ENCODE results near the gene IGSF8. TPM values are rescaled to one million over a fixed set of nuclear protein-coding genes. Genes with fewer than 3 reads are reported as not detected.
"Not testable (repeated sequence)": the region's sequence is repeated elsewhere in the genome, so short reads cannot be mapped to it uniquely, and the experiment has no call there.

Gene IGSF8
- total and polyA plus RNA-seq, 8 donors = 27.5 to 38.3 (median 31.7) TPM

- no peak for ATAC-seq
- Histone ChIP-seq H3K27me3 (no peaks in the 10 kb centered on the region), H3K4me1 (peaks cover 0 to 4% of the 10 kb centered on the region in 2 donors), H3K36me3 (no peaks in the 10 kb centered on the region), H3K27ac (no peak overlapping the region), H3K4me3 (no peak overlapping the region), H3K9me3 (no peaks in the 10 kb centered on the region)
- TF ChIP-seq CTCF (IDR thresholded peaks at IDR 0.05) = no peak
- intact Hi-C loops (cut with DNase I) = no loop called here
- no peak for DNase-seq
Observed at GRCh38 chr1:160127381-160127780, 29.0 kb upstream of the IGSF8 start.

- H3K36me3 ChIP-seq; H3K27me3 ChIP-seq; H3K9me3 ChIP-seq; H3K4me1 ChIP-seq; DNase-seq; ATAC-seq; H3K27ac ChIP-seq; intact Hi-C loops (cut with DNase I); H3K4me3 ChIP-seq: not testable (repeated sequence)
Observed at GRCh38 chr1:160126342-160126741, 27.9 kb upstream of the IGSF8 start.

- Histone ChIP-seq H3K27ac (no peak overlapping the region), H3K4me1 (peaks cover 0 to 4% of the 10 kb centered on the region in 2 donors), H3K36me3 (no peaks in the 10 kb centered on the region), H3K27me3 (no peaks in the 10 kb centered on the region), H3K9me3 (no peaks in the 10 kb centered on the region), H3K4me3 (no peak overlapping the region)
- TF ChIP-seq CTCF (IDR thresholded peaks at IDR 0.05) = no peak
- ATAC-seq (no peak), DNase-seq (no peak)
- intact Hi-C loops (cut with DNase I) = no loop called here
Observed at GRCh38 chr1:160125746-160126145, 27.3 kb upstream of the IGSF8 start.

GRCh38 chr1:160124705-160125478 lies 26.5 kb upstream of the IGSF8 start:
- Histone ChIP-seq H3K4me1 (peaks cover 0 to 4% of the 10 kb centered on the region in 2 donors), H3K4me3 (no peak overlapping the region), H3K36me3 (no peaks in the 10 kb centered on the region), H3K27me3 (no peaks in the 10 kb centered on the region), H3K27ac (no peak overlapping the region), H3K9me3 (no peaks in the 10 kb centered on the region)
- ATAC-seq (peak; percentile 84), DNase-seq (no peak)
- intact Hi-C loops (cut with DNase I) = no loop called here
- no peak for TF ChIP-seq CTCF (IDR thresholded peaks at IDR 0.05)

- H3K9me3 ChIP-seq = no peaks in the 10 kb centered on the region
- ATAC-seq = no peak
- intact Hi-C loops (cut with DNase I) = no loop called here
- H3K4me3 ChIP-seq = no peak overlapping the region
- H3K27me3 ChIP-seq = no peaks in the 10 kb centered on the region
- H3K36me3 ChIP-seq = no peaks in the 10 kb centered on the region
- H3K4me1 ChIP-seq = peaks cover 0 to 4% of the 10 kb centered on the region in 2 donors
- no peak for TF ChIP-seq CTCF (IDR thresholded peaks at IDR 0.05)
- no peak for DNase-seq
- H3K27ac ChIP-seq = no peak overlapping the region
Observed at GRCh38 chr1:160123726-160124125, 25.3 kb upstream of the IGSF8 start.

Data from left lung (tissue), 10 donors.